HepG2 (cell line): Measurements from ENCODE around the gene SETD3. TPM values are rescaled to one million over a fixed set of nuclear protein-coding genes. Genes with fewer than 3 reads are reported as not detected.

ENCODE experiments used
- ARID5B ChIP-seq: IDR thresholded peaks from 2 replicates; pipeline ENCODE4 v1.4.0; 2020; ENCODE audit warnings: mild to moderate bottlenecking, missing genetic modification reagents
- ELF1 ChIP-seq: sonication (generic); formaldehyde crosslinking; IDR thresholded peaks from 2 replicates; pipeline ENCODE4 v1.4.0; 2020; ENCODE audit warnings: missing genetic modification reagents
- ELF3 ChIP-seq: IDR thresholded peaks from 2 replicates; pipeline ENCODE4 v1.6.1; 2016; ENCODE audit warnings: missing genetic modification reagents, missing compliant biosample characterization
- HNF1B ChIP-seq: sonication (generic); formaldehyde crosslinking; IDR thresholded peaks from 2 replicates; pipeline ENCODE4 v1.5.1; 2020; ENCODE audit warnings: mild to moderate bottlenecking, moderate library complexity, missing genetic modification reagents
- MXD3 ChIP-seq: IDR thresholded peaks from 2 replicates; pipeline ENCODE4 v1.6.1; 2016; ENCODE audit warnings: mild to moderate bottlenecking, missing biosample characterization, missing genetic modification reagents
- PCBP1 ChIP-seq: fragments of 200-400 bp; formaldehyde crosslinking; IDR thresholded peaks from 2 replicates; pipeline ENCODE4 v1.6.1; 2017; ENCODE audit warnings: mild to moderate bottlenecking, low read depth, low read length, borderline replicate concordance
- SIX4 ChIP-seq: sonication (generic); formaldehyde crosslinking; IDR thresholded peaks from 2 replicates; pipeline ENCODE4 v1.4.0; 2020; ENCODE audit warnings: missing genetic modification reagents
- ZNF160 ChIP-seq: sonication (generic); formaldehyde crosslinking; IDR thresholded peaks from 2 replicates; pipeline ENCODE4 v1.8.0; 2022; ENCODE audit warnings: mild to moderate bottlenecking, inconsistent platforms, missing genetic modification reagents
- ZNF251 ChIP-seq: sonication (generic); formaldehyde crosslinking; IDR thresholded peaks from 2 replicates; pipeline ENCODE4 v1.9.0; 2021; ENCODE audit warnings: mild to moderate bottlenecking, missing genetic modification reagents
- ZNF816 ChIP-seq: sonication (generic); formaldehyde crosslinking; IDR thresholded peaks from 2 replicates; pipeline ENCODE4 v1.8.0; 2022; ENCODE audit warnings: missing genetic modification reagents, mild to moderate bottlenecking, borderline replicate concordance
- polyA plus RNA-seq, 8 experiments: library from polyadenylated mRNA; depleted of rRNA in 3 of 8; stranded (reverse) in 7 of 8; unstranded in 1 of 8; fragments of >200 nt; fragmentation: Illumina TruSeq in 4 of 8; extraction: Trizol in 4 of 8; gene quantifications; 2 replicates each; pipeline versions ENCODE4 v1.2.1 to v1.2.3, GENCODE V29; 2011 to 2016; ENCODE audit warnings: low read depth in 4 of 8, missing spikeins in 1 of 8, mixed read lengths in 1 of 8; ENCODE audit not compliant: insufficient read depth in 1 of 8
- total RNA-seq, 5 experiments: library from RNA; depleted of rRNA; stranded (reverse); fragments of >200 nt; fragmentation: Illumina TruSeq; extraction: Trizol; gene quantifications; 2 replicates each; pipeline ENCODE4 v1.2.3, GENCODE V29; 2016; ENCODE audit warnings: low read depth in 1 of 5

The SETD3 gene
- total and polyA plus RNA-seq, 2 of the 13 experiments (the other 11 are each of a cell fraction or from before 2014, with no cell fraction given) = 30.3 to 67.1 TPM

GRCh38 chr14:99467336-99468078, 13.2 kb downstream of the SETD3 start (continued):
- TF ChIP-seq ZNF160 (no peak), ZNF816 (CRISPR knock-in tag) (no peak), PCBP1 (no peak), ZNF251 (CRISPR knock-in tag) (no peak), MXD3 (CRISPR knock-in tag) (no peak), ELF1 (CRISPR knock-in tag) (no peak), ARID5B (CRISPR knock-in tag) (no peak), SIX4 (CRISPR knock-in tag) (no peak), ELF3 (CRISPR knock-in tag) (no peak), HNF1B (CRISPR knock-in tag) (no peak)
- TF ChIP-seq, all 625 proteins: peak for 0
